GM18505 (cell line): ENCODE measurements around the gene GPC1.

Experiments used
- ATAC-seq: cut with Tn5 transposase; IDR thresholded peaks from one replicate; pipeline ENCODE4 v1.9.1; 2021; ENCODE audit not compliant: unreplicated experiment
- POLR2A ChIP-seq: IDR thresholded peaks from 4 replicates; pipeline ENCODE4 v1.6.1; 2011; ENCODE audit warnings: borderline replicate concordance; ENCODE audit not compliant: insufficient read depth, insufficient read length; ENCODE audit errors: extremely low read depth

GPC1 gene

GRCh38 chr2:240503848-240504247, 68.4 kb downstream of the GPC1 start:
- no peak for TF ChIP-seq POLR2A
- no peak for ATAC-seq

GRCh38 chr2:240505910-240506309, 70.4 kb downstream of the GPC1 start:
- no peak for ATAC-seq
- no peak for TF ChIP-seq POLR2A

GRCh38 chr2:240506406-240507059, 71.1 kb downstream of the GPC1 start:
- ATAC-seq: no peak
- TF ChIP-seq POLR2A: no peak

DNA sequence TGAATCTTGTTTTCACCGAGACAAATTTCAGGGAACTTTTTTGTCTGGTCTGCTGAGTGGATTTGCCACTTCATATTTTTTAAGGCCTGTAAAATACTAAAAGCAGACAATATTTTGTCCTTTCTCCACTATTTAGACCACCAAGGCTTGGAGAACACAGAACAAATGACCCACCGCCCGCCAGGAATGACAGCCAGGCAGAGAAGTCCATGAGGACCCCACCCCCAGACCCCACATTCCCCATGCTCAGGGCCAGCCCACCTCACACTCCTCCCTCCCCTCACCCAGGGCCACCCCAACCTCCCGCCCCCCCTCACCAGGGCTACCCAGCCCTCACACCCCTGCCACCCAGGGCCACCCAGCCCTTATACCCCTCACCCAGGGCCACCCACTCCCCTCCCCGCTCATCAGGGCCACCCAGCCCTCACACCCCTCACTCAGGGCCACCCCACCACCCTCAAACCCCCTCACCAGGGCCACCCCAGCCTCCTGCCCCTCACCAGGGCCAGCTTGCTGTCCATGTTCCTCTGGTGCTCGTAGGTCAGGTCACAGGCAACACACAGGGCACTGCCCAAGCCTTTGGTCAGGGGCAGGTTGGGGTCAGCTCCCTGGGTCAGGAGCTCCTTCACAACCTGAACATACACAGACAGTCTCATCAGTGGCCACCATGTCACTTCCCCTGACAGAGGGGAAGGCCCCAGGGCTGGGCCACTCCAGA, 71.8 kb downstream of the GPC1 start:
- TF ChIP-seq POLR2A: no peak
- no peak for ATAC-seq

GRCh38 chr2:240507778-240508251, 72.4 kb downstream of the GPC1 start:
- no peak for TF ChIP-seq POLR2A
- ATAC-seq: no peak

GRCh38 chr2:240508832-240509545, 73.5 kb downstream of the GPC1 start:
- no peak for TF ChIP-seq POLR2A
- ATAC-seq: no peak

DNA sequence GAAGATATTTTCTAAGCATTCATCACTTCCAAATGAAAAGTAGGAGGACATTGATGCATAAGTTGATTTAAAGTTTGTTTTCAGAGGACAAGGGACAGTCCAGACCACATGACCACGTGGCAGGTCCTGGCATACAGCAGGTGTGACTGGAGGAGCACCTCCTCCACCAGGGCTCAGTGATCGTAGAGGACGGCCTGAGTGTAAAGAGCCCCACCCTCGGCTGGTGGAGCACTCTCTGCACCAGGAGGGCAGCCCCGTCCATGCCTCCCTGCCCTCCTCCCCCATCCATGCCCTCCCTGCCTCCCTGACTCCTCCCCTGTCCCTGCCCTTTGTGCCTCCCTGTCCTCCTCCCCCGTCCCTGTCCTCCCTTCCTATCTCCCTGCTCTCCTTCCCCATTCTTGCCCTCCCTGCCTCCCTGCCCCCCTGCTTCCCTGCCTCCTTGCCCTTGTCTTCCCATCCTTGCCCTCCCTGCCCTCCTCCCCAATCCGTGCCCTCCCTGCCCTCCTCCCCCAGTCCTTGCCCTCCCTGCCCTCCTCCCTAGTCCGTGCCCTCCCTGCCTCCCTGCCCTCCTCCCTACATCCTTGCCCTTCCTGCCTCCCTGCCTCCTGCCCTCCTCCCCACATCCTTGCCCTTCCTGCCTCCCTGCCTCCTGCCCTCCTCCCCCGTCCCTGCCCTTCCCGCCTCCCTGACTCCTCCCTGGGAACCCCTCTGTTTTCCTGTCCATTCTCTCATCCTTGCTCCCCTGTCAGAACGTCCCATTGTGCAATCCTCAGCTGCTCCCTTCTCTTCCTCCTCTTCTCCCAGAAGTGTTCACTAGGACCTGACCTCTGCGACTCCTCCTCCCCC, 74.4 kb downstream of the GPC1 start:
- no peak for ATAC-seq
- TF ChIP-seq POLR2A: no peak

DNA sequence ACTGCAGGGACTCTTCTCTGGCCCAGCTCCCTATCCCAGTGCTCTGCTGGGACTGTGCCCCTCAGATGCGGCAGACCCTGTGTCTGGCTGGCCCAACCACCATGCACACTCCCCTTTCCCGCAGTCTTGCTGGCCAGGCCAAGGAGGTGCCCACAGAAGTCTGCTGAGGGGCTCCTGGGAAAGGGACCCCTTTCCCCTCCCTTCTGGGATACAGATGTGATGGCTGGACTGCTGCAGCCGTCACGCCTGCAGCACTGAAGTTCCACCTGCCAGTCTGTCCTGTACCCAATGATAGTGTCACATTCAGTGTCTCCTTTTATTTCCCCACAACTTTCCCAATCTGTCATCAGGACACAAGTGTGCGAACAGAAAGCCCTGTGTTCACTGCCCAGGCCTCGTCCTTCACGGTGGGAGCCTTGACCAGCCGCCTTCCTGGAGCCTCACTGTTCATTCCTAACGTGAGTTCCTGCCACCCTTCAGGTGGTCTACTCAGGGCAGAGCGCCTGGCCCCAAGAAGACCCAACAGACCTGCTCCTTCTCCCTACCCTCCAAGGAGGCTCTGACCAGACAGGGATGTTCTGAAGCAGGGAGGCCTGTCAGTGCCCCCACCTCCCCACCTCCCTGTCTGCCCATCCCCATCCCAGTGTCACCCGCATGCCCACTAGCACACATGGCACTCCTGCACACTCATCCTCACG, 75.2 kb downstream of the GPC1 start:
- no peak for TF ChIP-seq POLR2A
- no peak for ATAC-seq

DNA sequence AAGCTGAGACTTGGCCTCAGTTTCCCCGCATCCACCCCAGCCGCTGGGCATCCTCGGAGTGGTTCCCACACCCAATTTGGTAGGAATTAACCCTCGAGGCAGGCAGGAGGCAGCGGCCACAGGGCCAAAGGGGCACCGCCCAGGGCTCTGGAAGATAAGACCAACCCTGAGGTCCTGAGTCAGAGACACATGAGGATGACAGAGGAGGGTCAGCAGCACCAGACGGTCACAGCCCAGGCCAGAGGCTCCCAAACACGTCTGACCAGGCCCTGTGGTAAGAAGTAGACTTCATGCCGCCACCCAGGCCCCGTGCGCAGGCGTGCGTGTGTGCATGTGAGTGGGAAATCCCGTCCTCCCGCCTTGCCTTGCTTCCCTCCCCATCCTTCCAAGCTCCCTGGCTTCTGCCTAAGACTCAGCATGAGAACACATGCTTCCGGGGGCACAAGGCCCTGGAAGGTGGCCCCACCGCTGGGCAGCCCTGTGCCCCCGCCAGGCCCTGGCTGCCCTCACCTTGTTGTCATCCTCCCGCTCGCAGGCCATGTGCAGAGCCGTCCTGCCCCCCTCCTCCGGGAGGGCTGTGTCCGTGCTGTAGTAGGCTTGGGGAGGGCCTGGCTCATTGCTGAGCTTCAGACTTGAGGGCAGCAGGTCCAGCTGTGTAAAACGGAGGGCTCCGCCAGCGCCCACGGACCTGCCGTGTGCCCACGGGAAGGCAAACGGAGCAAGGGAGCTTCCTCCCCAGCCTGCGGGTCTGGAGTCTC, 76.1 kb downstream of the GPC1 start:
- TF ChIP-seq POLR2A: no peak
- ATAC-seq: no peak

DNA sequence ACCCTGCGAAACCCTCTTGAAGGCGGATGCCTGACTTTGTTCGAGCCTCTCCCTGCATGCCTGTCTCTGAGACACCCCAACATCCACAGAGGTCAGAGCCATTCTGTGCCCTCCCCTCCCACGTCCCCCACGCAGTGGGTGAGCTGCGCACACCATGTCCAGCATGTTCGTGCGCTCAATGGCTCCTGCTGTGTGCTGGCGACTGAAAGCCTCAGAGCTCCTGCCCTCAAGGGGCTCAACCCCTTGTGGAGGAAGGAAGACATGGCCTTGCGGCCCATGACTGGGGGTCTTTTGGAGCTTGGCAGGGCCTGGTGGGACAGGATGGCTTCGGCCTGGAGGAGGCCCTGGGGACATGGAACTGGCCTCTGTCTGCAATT, 76.6 kb downstream of the GPC1 start:
- ATAC-seq: no peak
- TF ChIP-seq POLR2A: no peak

- no peak for ATAC-seq
- TF ChIP-seq POLR2A: no peak
Measured at GRCh38 chr2:240512666-240513535, 77.4 kb downstream of the GPC1 start.
